HG02870 (cell line): ENCODE results near the gene CSMD2.

Experiments used
- ATAC-seq: cut with Tn5 transposase; IDR thresholded peaks from one replicate; pipeline ENCODE4 v1.9.1; 2021; ENCODE audit warnings: mild to moderate bottlenecking, moderate library complexity; ENCODE audit not compliant: unreplicated experiment

The CSMD2 gene

DNA sequence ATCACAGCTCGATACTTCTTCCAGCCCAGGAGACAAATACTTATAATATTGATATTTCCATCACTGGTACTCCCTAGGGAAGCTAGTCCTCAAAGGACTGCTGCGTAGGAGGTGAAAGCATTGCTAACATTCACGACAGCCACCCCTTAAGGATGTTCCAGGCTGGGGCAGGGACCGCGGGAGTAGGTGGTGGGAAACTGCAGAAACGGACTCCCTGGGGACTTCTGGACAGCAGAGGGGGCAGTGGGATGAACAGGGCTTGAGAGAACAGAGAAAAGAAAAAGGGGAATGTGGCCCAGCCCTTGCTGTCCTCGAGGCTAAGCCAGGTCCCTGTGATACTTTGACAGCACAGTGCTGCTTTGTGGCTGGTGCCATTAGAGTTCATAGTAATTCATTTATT, 193.1 kb downstream of the CSMD2 start:
- ATAC-seq: no peak

GRCh38 chr1:33971018-33971710, 193.9 kb downstream of the CSMD2 start:
- ATAC-seq: no peak

GRCh38 chr1:33970148-33970825, 194.7 kb downstream of the CSMD2 start:
- ATAC-seq: no peak

GRCh38 chr1:33966346-33967141, 198.5 kb downstream of the CSMD2 start:
- no peak for ATAC-seq

DNA sequence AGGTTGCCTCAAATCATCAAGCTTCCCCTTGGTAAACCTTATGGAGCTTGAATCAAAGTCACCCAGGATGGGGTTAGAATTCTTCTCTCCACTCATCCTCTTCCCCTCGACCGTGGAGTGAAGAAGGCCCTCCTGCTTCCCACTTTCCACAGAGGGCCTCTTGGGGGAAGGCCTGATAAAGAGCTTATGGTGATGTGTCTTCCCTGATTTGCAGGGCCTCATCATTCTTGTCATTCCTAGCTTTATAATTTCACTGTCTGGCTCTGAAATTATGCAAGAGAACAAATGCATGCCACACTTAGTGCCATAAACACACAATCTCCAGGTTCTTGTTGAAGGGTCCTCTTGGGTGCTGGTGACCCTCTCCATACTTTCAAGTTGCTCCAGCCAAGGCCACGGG, 199.9 kb downstream of the CSMD2 start:
- no peak for ATAC-seq

GRCh38 chr1:33962061-33962460, 203.0 kb downstream of the CSMD2 start:
- no peak for ATAC-seq

GRCh38 chr1:33960188-33960895, 204.7 kb downstream of the CSMD2 start:
- ATAC-seq: no peak

- ATAC-seq: no peak
These were observed 207.2 kb downstream of the CSMD2 start for GRCh38 chr1:33957854-33958253.

- no peak for ATAC-seq
These were observed 209.9 kb downstream of the CSMD2 start for GRCh38 chr1:33955096-33955495.

DNA sequence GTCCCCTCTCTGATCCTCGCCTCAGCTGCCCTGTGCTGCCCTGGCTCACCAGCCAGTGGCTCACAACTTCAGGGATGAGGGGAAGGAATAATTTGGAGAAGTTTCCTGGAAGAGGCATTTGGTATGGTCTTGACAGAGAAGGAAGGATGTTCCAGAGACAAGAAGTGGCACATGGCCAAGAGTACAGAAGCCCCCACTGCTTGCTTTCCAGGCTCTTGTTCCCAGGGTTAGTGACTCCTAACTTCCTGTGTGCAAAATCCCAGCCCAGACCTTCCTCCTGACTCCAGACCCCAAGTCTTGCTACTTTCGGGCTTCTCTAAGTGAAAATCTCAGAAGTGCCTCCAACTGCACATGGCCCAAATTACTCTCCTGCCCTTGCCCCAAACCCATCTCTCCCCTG, 215.5 kb downstream of the CSMD2 start:
- no peak for ATAC-seq

GRCh38 chr1:33948291-33948690, 216.7 kb downstream of the CSMD2 start:
- ATAC-seq: no peak

DNA sequence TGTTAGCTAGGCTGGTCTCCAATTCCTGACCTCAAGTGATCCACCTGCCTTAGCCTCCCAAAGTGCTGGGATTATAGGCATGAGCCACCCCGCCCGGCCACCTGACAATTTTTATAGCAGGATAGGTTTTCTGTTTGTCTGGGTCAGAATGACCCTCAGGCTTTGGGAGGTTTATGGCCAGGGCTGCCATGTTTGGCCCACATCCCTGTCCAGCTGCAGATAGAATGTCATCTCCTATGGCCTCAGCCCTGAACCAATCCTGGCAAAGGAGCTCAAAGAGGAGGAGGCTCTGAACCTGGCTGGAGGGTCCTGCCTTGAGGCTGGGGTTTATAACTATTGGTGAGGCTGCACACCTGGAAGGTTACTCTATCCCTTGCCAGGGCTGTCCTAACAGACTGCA, 218.2 kb downstream of the CSMD2 start:
- no peak for ATAC-seq

- no peak for ATAC-seq
These were observed 220.2 kb downstream of the CSMD2 start for GRCh38 chr1:33944846-33945245.

DNA sequence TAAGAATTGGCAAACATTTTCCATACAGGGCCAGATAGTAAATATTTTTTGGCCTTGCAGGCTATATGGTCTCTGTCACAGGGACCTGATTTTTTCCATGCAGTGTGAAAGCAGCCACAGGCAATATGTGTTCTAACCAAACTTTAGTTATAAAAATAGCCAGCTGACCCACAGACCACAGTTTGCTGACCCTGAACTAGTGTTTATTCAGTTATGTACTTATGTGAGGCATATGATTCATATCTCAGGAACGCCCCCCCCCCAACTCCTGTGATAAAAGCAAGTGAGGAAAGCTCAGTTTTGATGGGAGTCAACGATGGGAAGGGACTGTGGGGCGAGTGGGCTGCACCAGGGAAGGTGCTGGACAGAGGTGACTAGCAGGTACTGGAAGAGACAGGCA, 221.1 kb downstream of the CSMD2 start:
- ATAC-seq: no peak

DNA sequence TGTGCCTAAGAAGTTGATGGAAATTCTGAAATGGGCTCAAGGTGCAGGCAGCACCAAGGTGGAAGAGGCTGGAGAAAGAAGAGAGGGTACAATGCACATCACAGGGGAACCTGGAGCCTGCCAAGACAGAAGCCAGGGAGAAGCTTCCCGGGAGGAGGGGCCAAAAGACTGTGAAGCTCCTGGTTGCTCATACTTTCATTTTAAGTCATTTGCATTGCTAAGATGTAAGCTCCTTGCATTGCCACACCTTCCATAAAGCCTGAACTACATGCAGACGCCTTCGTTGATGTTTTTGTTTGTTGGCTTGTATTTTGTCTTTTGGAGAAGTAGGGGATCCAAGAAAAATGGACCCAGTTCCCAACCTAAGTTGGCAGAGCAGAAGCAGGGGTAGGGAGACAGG, 232.2 kb downstream of the CSMD2 start:
- ATAC-seq: no peak

- no peak for ATAC-seq
These were observed 233.9 kb downstream of the CSMD2 start for GRCh38 chr1:33931111-33931475.

DNA sequence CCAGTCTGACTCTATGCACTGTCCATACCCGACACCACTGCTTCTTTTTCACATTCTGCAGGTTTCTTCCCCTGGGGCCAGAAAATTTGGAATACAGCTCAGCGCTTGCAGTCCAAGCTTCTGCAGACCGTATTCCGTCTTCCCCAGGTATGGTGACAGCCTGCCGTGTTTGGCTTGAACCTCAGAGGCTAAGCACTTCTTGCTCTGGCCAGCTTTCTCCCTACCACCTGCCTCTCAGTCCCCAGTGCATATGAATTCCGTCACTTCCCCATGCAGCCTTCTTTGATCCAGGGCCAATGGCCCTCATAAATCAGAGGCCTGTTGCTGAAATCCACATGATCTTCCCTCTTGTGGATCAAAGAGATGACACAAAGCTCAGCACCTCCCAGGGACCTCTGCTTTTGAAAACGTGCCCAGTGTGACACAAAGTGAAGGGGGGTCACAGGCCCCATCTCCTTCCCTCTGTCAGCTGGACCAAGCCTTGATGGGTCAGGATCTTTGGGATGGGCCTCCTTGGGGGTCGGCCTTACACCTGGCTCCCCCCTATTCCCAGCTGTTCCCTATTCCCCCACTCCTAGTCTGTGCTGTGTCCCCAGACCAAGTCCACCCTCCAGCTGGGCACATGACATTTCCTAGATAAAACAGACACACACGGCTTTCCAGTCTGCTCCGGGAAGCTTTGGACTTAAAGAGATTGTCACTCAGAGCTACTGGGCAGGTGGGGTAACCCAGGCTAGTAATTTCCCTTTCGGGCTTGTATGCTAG, 234.5 kb downstream of the CSMD2 start:
- ATAC-seq: no peak

- no peak for ATAC-seq
These were observed 236.8 kb downstream of the CSMD2 start for GRCh38 chr1:33928251-33928650.

DNA sequence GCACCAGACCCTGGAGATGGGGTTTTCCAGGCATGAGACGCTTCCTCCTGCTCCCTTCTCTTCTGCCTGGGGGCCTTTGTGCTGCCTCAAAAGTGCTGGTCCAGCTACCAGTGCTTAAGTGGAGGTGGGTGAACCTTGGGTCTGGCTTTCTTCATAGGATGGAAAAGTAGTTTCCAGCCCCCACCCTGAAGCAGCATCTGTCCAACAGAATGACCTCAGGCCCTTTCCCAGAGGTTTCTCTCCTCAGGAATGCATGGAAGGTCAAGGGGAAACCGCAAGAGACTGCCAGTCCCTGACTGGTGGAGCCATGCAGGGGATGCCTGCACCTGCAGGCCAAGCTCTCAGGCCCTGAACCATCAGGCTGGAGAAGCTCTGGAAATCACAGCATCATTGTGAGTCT, 237.3 kb downstream of the CSMD2 start:
- ATAC-seq: no peak

- no peak for ATAC-seq
These were observed 239.4 kb downstream of the CSMD2 start for GRCh38 chr1:33925586-33925985.

- ATAC-seq: no peak
These were observed 243.7 kb downstream of the CSMD2 start for GRCh38 chr1:33921281-33921680.
